WTC11 (cell line): Measurements from ENCODE around the gene RENBP.

Source experiments
- ATF1 ChIP-seq: sonication (generic); formaldehyde crosslinking; IDR thresholded peaks from 2 replicates; pipeline ENCODE4 v1.8.1; 2023; ENCODE audit warnings: mild to moderate bottlenecking, moderate library complexity, missing genetic modification reagents
- PRDM15 ChIP-seq: sonication (generic); formaldehyde crosslinking; IDR thresholded peaks from 2 replicates; pipeline ENCODE4 v1.8.0; 2022; ENCODE audit warnings: missing genetic modification reagents
- SMAD3 ChIP-seq: sonication (generic); formaldehyde crosslinking; IDR thresholded peaks from 2 replicates; pipeline ENCODE4 v1.8.0; 2022; ENCODE audit warnings: missing genetic modification reagents, mild to moderate bottlenecking, borderline replicate concordance
- TF ChIP-seq, protein P1 (sequence below): fragments of 200-600 bp; IDR thresholded peaks from 2 replicates; pipeline ENCODE4 v1.8.0; 2022; ENCODE audit warnings: antibody characterized with exemption

GRCh38 chrX:153911798-153912197 lies 32.6 kb downstream of the RENBP start:
- no peak for TF ChIP-seq PRDM15
- TF ChIP-seq, protein P1, sequence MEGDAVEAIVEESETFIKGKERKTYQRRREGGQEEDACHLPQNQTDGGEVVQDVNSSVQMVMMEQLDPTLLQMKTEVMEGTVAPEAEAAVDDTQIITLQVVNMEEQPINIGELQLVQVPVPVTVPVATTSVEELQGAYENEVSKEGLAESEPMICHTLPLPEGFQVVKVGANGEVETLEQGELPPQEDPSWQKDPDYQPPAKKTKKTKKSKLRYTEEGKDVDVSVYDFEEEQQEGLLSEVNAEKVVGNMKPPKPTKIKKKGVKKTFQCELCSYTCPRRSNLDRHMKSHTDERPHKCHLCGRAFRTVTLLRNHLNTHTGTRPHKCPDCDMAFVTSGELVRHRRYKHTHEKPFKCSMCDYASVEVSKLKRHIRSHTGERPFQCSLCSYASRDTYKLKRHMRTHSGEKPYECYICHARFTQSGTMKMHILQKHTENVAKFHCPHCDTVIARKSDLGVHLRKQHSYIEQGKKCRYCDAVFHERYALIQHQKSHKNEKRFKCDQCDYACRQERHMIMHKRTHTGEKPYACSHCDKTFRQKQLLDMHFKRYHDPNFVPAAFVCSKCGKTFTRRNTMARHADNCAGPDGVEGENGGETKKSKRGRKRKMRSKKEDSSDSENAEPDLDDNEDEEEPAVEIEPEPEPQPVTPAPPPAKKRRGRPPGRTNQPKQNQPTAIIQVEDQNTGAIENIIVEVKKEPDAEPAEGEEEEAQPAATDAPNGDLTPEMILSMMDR: no peak
- no peak for TF ChIP-seq SMAD3
- TF ChIP-seq ATF1 (CRISPR knock-in tag): no peak
